IMR-90 (cell line): ENCODE data around the gene NEK4. TPM values are rescaled to one million over a fixed set of nuclear protein-coding genes. Genes with fewer than 3 reads are reported as not detected.

Experiments used
- ATAC-seq: fragments of 200-7000 bp; cut with Tn5 transposase; 2 replicates; pipeline ENCODE4 v1.9.1; 2020; ENCODE audit warnings: low read depth, mild to moderate bottlenecking, moderate library complexity
- BruUV-seq: library from RNA; stranded (reverse); fragments of 400-500 nt; replicated peaks from 2 replicates; lab custom pipeline; 2021; lab: Mats Ljungman, UMichigan
- CTCF ChIA-PET: fragments of 300-600 bp; formaldehyde crosslinking; extraction: SDS; loops from one replicate; lab custom pipeline; 2021; ENCODE audit warnings: antibody characterized with exemption; lab: Yijun Ruan, JAX
- POLR2A ChIA-PET: fragments of 300-600 bp; sonication (Branson Sonifier 250); formaldehyde crosslinking; loops from one replicate; lab custom pipeline; 2022; ENCODE audit warnings: antibody characterized with exemption; ENCODE audit not compliant: unreplicated experiment; lab: Charles Lee
- DNase-seq: peaks from one replicate; pipeline ENCODE4 v3.0.0; 2013
- H2AFZ ChIP-seq: replicated peaks from 2 replicates; pipeline ENCODE3; 2013; ENCODE audit warnings: low read length, mild to moderate bottlenecking; ENCODE audit not compliant: poor library complexity
- H2AK5ac ChIP-seq: 2 replicates; pipeline ENCODE4 v1.6.1; 2013; ENCODE audit warnings: low read depth, low read length, inconsistent platforms
- H2AK9ac ChIP-seq: replicated peaks from 2 replicates; pipeline ENCODE3; 2013; ENCODE audit warnings: mild to moderate bottlenecking, low read depth, low read length, moderate library complexity; ENCODE audit not compliant: poor library complexity
- H2BK120ac ChIP-seq: 2 replicates; pipeline ENCODE4 v1.6.1; 2013; ENCODE audit warnings: low read depth, low read length, inconsistent platforms
- H2BK15ac ChIP-seq: 3 replicates; pipeline ENCODE4 v1.6.1; 2013; ENCODE audit warnings: low read depth, low read length, inconsistent platforms
- H2BK20ac ChIP-seq: 2 replicates; pipeline ENCODE4 v1.6.1; 2013; ENCODE audit warnings: low read depth, mild to moderate bottlenecking, inconsistent platforms, low read length, moderate library complexity
- H2BK5ac ChIP-seq: 2 replicates; pipeline ENCODE4 v1.6.1; 2013; ENCODE audit warnings: mild to moderate bottlenecking, low read depth, low read length, inconsistent platforms; ENCODE audit not compliant: poor library complexity, severe bottlenecking
- H3K14ac ChIP-seq: replicated peaks from 2 replicates; pipeline ENCODE4 v1.6.1; 2013; ENCODE audit warnings: low read depth, low read length, inconsistent platforms
- H3K18ac ChIP-seq: 2 replicates; pipeline ENCODE4 v1.6.1; 2013; ENCODE audit warnings: low read depth, low read length, control low read depth
- H3K23ac ChIP-seq: 2 replicates; pipeline ENCODE4 v1.6.1; 2013; ENCODE audit warnings: low read depth, low read length, inconsistent platforms
- H3K27ac ChIP-seq: 2 replicates; pipeline ENCODE4 v1.5.1; 2013; ENCODE audit warnings: mild to moderate bottlenecking, control low read depth, low read length; ENCODE audit not compliant: insufficient read depth
- H3K27me3 ChIP-seq: 2 replicates; pipeline ENCODE4 v1.6.1; 2013; ENCODE audit warnings: low read length; ENCODE audit not compliant: control insufficient read depth, insufficient read depth
- H3K36me3 ChIP-seq: 2 replicates; pipeline ENCODE4 v1.6.1; 2013; ENCODE audit warnings: low read length, mixed read lengths; ENCODE audit not compliant: control insufficient read depth, insufficient read depth
- H3K4ac ChIP-seq: 2 replicates; pipeline ENCODE4 v1.6.1; 2013; ENCODE audit warnings: low read depth, low read length, inconsistent platforms
- H3K4me1 ChIP-seq: 2 replicates; pipeline ENCODE4 v1.6.1; 2013; ENCODE audit warnings: low read length, mixed read lengths; ENCODE audit not compliant: control insufficient read depth, insufficient read depth
- H3K4me2 ChIP-seq: 2 replicates; pipeline ENCODE4 v1.6.1; 2013; ENCODE audit warnings: low read depth, mild to moderate bottlenecking, control low read depth, low read length, moderate library complexity
- H3K4me3 ChIP-seq: 2 replicates; pipeline ENCODE4 v1.5.1; 2013; ENCODE audit warnings: low read depth, mild to moderate bottlenecking, control low read depth, low read length, moderate library complexity; ENCODE audit not compliant: insufficient read depth
- H3K56ac ChIP-seq: 2 replicates; pipeline ENCODE4 v1.6.1; 2013; ENCODE audit warnings: low read length, inconsistent platforms; ENCODE audit not compliant: insufficient read depth; ENCODE audit errors: extremely low read depth
- H3K79me1 ChIP-seq, 2 experiments: 2 replicates each; pipeline ENCODE4 v1.6.1; 2013; ENCODE audit warnings: low read length in 2 of 2, inconsistent platforms in 1 of 2, low read depth in 1 of 2
- H3K9ac ChIP-seq: 2 replicates; pipeline ENCODE4 v1.6.1; 2013; ENCODE audit warnings: low read depth, low read length, control low read depth
- H3K9me1 ChIP-seq: 2 replicates; pipeline ENCODE4 v1.6.1; 2013; ENCODE audit warnings: low read length, inconsistent platforms; ENCODE audit not compliant: insufficient read depth
- H3K9me3 ChIP-seq: 2 replicates; pipeline ENCODE4 v1.6.1; 2013; ENCODE audit warnings: low read length; ENCODE audit not compliant: control insufficient read depth, insufficient read depth
- H4K20me1 ChIP-seq: 2 replicates; pipeline ENCODE4 v1.6.1; 2013; ENCODE audit warnings: low read length, inconsistent platforms; ENCODE audit not compliant: insufficient read depth
- H4K5ac ChIP-seq: 2 replicates; pipeline ENCODE4 v1.6.1; 2013; ENCODE audit warnings: mild to moderate bottlenecking, low read depth, low read length, control low read depth
- H4K8ac ChIP-seq, 2 experiments: 2 replicates each; pipeline ENCODE4 v1.6.1; 2013; ENCODE audit warnings: low read depth in 2 of 2, low read length in 2 of 2, control low read depth in 1 of 2, inconsistent platforms in 1 of 2
- H4K91ac ChIP-seq: 2 replicates; pipeline ENCODE4 v1.6.1; 2013; ENCODE audit warnings: low read depth, low read length, inconsistent platforms; ENCODE audit not compliant: insufficient read depth
- BHLHE40 ChIP-seq: fragments of 150-350 bp; IDR thresholded peaks from 2 replicates; pipeline ENCODE4 v1.6.1; 2016; ENCODE audit warnings: mild to moderate bottlenecking, low read depth, low read length
- CEBPB ChIP-seq: IDR thresholded peaks from 2 replicates; pipeline ENCODE4 v1.6.1; 2012; ENCODE audit warnings: low read depth, low read length, improper control_type of control experiment
- ELK1 ChIP-seq: fragments of 150-350 bp; IDR thresholded peaks from 2 replicates; pipeline ENCODE4 v1.6.1; 2016; ENCODE audit warnings: low read depth, mild to moderate bottlenecking, low read length, moderate library complexity, borderline replicate concordance
- RAD21 ChIP-seq: IDR thresholded peaks from 2 replicates; pipeline ENCODE4 v1.6.1; 2012; ENCODE audit warnings: low read length, improper control_type of control experiment
- RFX5 ChIP-seq: IDR thresholded peaks from 2 replicates; pipeline ENCODE4 v1.8.0; 2012; ENCODE audit warnings: low read depth, mild to moderate bottlenecking, low read length, moderate library complexity
- SMC3 ChIP-seq: fragments of 150-350 bp; IDR thresholded peaks from 2 replicates; pipeline ENCODE4 v1.6.1; 2016; ENCODE audit warnings: low read depth, mild to moderate bottlenecking, antibody characterized with exemption, low read length, moderate library complexity
- WGBS, 2 experiments: methylation state at CpG; one replicate each; pipeline versions ENCODE4 v1.1.5 to v1.1.7; 2013; ENCODE audit warnings: missing lambda C conversion rate in 2 of 2; ENCODE audit not compliant: insufficient read length in 1 of 2; ENCODE audit errors: extremely low coverage in 2 of 2; 5-methylcytosine and 5-hydroxymethylcytosine counted together
- dilution Hi-C: fragments of 300-500 bp; cut with HindIII; formaldehyde crosslinking; loops from one replicate; pipeline ENCODE4 v1.14.3; 2018; ENCODE audit warnings: low sequenced_read_pairs; ENCODE audit not compliant: unreplicated experiment
- in situ Hi-C: fragments of 300-500 bp; cut with MboI; formaldehyde crosslinking; loops from 3 replicates; pipeline ENCODE4 v1.14.3; 2019; ENCODE audit warnings: low sequenced_read_pairs, inconsistent platforms, mixed read lengths
- intact Hi-C: fragments of 100-400 bp; cut with micrococcal nuclease; formaldehyde crosslinking; loops from 2 replicates; pipeline ENCODE4 v1.10.0; 2022
- polyA plus RNA-seq, 3 experiments: library from polyadenylated mRNA; depleted of rRNA; stranded (reverse); fragments of >200 nt; gene quantifications; 2 replicates each; pipeline ENCODE4 v1.2.3, GENCODE V29; 2012; ENCODE audit warnings: low replicate concordance in 1 of 3
- total RNA-seq: library from RNA; depleted of rRNA; stranded (reverse); fragments of >200 nt; gene quantifications from 2 replicates; pipeline ENCODE4 v1.2.3, GENCODE V29; 2012
- TF ChIP-seq, protein P1 (sequence below): fragments of 150-350 bp; IDR thresholded peaks from 2 replicates; pipeline ENCODE4 v1.6.1; 2017; ENCODE audit warnings: mild to moderate bottlenecking, antibody characterized with exemption, low read length, low read depth

NEK4 gene
- total and polyA plus RNA-seq, 2 of the 4 experiments (the other 2 are of a cell fraction): 10.3 to 24.7 TPM

GRCh38 chr3:52817860-52818259, 47.1 kb upstream of the NEK4 start:
- 79% methylated on average over 2 of the region's 7 CpGs; no CpG with 5 or more reads in 1 of the 2 experiments for WGBS, 2 experiments
- Histone ChIP-seq H2BK5ac (no peak overlapping the region), H4K8ac (no peak overlapping the region), H2AK5ac (no peak overlapping the region), H3K27ac (no peak overlapping the region), H3K4me3 (no peak overlapping the region), H4K20me1 (no peaks in the 10 kb centered on the region), H3K36me3 (no peaks in the 10 kb centered on the region), H2AFZ (no peak overlapping the region), H3K9ac (no peak overlapping the region), H3K14ac (no peak overlapping the region), H2BK20ac (no peak overlapping the region), H3K56ac (no peak overlapping the region), H3K4ac (no peak overlapping the region), H3K4me2 (no peak overlapping the region), H3K27me3 (peaks cover 10% of the 10 kb centered on the region), H4K5ac (no peak overlapping the region), H3K79me1 (no peaks in the 10 kb centered on the region), H2AK9ac (no peak overlapping the region), H3K18ac (no peak overlapping the region), H2BK15ac (no peak overlapping the region), H3K23ac (no peak overlapping the region), H3K9me3 (no peaks in the 10 kb centered on the region), H3K9me1 (no peaks in the 10 kb centered on the region), H4K91ac (no peak overlapping the region), H3K4me1 (no peaks in the 10 kb centered on the region), H2BK120ac (no peak overlapping the region)
- CTCF ChIA-PET: no interaction called here
- dilution Hi-C loops (no loop called here), intact Hi-C loops (no loop called here), in situ Hi-C loops (no loop called here)
- no TSS peak for BruUV-seq
- ATAC-seq (no peak), DNase-seq (no peak)
- POLR2A ChIA-PET: no interaction called here
- TF ChIP-seq ELK1 (no peak), BHLHE40 (no peak), RAD21 (no peak), SMC3 (no peak), RFX5 (no peak), CEBPB (no peak)
- TF ChIP-seq, protein P1, sequence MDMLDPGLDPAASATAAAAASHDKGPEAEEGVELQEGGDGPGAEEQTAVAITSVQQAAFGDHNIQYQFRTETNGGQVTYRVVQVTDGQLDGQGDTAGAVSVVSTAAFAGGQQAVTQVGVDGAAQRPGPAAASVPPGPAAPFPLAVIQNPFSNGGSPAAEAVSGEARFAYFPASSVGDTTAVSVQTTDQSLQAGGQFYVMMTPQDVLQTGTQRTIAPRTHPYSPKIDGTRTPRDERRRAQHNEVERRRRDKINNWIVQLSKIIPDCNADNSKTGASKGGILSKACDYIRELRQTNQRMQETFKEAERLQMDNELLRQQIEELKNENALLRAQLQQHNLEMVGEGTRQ: no peak
